Thoracic aorta endothelial cell (primary cell): Measurements from ENCODE around the gene CWC25. TPM values are rescaled to one million over a fixed set of nuclear protein-coding genes. Genes with fewer than 3 reads are reported as not detected.

ENCODE experiments used
- small RNA-seq: library from RNA; depleted of rRNA; stranded (forward); fragments of <200 nt; gene quantifications from one replicate; pipeline ENCODE3, GENCODE V24; 2012
- total RNA-seq: library from RNA; depleted of rRNA; stranded (reverse); fragments of >200 nt; gene quantifications from 2 replicates; pipeline ENCODE4 v1.2.3, GENCODE V29; 2012

The CWC25 gene
- 14.4 and 15.2 TPM in 2 replicates for total RNA-seq

DNA sequence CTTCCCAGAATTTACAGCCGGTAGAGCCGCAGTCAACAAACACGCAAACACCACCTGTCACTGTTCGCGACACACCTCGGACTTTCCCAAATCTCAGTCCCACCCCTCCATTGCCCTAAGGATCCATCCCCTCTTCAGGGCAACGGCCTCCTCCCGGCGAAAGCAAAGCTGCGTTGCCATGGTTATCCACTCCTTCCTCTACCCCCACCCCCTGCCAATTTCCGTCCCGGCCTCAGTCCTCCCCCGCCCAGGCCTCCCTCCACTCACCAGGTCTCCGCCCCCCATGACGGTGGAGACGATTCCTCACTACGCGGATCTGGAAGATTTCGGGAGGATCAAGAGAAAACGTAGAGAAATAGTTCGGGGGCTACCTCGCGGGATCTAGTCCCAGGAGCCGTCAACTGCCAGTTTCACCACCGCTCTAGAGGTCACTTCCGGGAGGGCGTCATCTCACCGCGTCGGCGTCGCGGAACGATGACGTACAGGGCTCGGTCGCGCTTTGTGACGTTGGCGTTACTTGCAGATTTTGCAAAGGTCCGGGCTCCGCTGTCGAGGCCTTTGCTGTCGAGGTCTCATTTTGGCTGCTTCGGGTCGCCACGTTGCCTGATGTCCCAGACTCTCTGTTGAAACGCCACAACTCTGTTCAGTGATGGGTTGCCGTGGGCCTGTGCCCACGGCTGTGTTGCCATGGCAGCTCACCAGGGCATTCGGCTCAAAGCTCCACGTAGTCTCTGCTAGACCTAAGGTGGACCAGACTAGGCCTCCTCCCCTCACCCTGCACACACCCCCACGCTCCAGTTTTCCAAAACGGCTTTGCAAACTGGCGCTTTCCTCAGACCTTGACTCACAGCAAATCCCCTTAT is at the start of gene CWC25:
CWC25 (minus strand) TSS at position 423 of the 863 bp plus-strand sequence; CDS start at position 285, 138 bp downstream.

DNA sequence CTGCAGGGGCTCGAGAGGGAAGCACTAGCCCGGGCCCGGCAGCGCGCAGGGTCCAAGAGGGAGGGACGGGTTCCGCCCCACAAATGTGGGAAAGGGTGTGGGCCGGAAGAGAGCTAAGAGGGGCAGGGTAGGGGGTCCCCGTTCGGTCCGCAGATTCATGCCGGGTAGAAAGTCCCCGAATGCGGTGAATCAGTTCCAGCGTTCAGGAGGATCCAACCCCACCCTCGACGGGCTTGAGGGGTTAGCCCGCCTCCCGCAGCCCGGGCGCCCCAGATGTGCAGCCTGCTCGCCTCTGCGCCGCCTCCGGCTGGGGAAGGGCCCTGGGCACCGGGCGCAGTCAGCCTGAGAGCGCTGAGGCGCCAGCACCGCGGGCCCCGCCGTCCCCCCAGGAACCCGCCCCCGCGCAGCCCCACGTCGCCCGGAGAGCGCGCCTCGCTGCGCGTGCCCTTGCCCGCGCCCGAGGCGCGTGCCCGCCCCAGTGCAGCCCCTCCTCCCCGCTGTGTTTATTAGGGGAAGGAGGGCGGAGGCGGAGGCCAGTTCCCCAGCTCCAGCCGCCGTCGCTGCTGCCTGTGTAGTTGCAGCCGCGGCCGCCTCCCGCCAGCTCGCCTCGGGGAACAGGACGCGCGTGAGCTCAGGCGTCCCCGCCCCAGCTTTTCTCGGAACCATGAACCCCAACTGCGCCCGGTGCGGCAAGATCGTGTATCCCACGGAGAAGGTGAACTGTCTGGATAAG is 44.6 kb upstream of the CWC25 start, which contains the start of gene LASP1:
LASP1 (plus strand) TSS at position 533 of the 733 bp plus-strand sequence; CDS start at position 665, 132 bp downstream.

DNA sequence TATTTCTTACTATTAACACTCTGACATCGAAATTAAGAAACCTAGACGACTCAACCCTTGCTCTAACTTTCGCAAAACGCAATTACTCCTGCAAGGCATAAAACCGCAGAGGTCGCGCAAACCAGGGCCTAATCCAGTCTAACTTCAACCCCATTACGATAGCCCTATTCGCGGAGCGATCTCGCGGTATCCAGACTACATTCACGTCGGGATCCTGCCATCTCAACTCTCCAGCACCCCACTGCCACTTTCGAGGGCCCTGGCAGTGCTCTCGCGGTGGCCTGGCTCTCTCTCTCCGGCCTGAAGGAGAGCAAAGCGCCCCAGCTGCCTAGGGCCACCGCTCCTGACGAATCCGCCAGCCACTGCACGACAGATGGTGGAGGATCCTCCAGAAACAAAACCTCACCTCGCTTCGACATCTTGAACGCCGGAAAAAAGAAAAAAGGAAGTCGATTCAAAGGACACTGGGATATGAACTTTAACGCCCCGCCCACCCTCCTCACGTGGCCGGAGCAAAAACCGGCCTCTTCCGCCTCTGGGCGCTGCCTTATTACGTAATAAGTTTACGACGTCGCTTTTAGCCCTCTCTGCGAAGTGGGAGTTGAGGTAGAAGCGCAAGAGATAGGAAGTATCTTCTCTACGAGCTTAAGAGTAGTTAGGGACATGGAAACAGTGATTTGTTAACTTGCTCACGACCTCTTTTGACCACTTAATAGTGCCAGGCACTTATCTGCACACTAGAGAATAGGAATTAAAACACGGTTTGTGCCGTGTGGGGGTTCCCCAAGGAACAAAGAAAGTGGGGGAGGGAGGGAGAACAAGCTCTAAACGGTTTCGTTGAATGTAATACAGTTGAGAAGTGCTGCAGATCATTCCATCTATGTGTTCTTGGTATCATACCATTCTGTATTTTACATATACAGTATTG is 28.4 kb upstream of the CWC25 start, which contains the start of gene RPL23:
RPL23 (minus strand) TSS at position 430 of the 928 bp plus-strand sequence; CDS start at position 419, 11 bp downstream.

DNA sequence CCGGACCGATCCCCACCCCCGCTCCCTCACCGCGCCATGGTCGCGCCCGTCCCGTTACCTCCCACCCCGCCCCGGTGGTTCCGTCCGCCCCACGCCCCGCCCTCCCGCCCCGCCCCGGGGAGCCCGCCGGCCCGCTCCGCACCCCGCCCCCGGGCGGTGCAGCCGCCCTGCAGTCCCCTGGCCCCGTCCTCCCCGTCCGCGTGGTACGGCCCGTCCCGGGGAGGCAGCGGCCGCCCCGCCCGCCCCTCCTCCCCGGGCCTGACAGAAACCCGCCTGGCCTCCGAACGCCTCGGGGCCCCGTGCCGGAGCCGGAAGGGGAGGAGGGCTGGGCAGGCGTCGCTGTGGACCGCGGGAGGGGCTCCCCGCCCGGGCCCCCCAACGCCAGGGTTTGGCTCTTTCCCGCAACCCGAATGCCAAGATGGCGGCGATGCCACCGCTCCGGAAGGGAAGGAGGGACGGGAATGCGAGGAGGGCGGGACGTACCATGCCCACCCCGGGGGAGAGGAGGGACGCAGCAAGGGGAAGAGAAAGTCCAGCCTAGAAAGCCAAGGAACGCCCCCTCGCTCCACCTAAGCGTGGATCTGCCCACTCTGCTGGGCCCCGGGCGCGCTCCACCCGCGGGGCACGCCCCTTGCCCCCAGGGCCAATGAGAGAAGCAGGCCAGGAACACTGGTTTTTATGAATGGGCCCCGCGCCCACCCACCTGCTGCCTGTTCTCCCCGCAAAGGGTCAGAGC is 25.5 kb downstream of the CWC25 start, which contains the start of gene PIP4K2B:
PIP4K2B (minus strand) TSS at position 56 of the 736 bp plus-strand sequence. CDS start 132 bp downstream, outside the sequence.

DNA sequence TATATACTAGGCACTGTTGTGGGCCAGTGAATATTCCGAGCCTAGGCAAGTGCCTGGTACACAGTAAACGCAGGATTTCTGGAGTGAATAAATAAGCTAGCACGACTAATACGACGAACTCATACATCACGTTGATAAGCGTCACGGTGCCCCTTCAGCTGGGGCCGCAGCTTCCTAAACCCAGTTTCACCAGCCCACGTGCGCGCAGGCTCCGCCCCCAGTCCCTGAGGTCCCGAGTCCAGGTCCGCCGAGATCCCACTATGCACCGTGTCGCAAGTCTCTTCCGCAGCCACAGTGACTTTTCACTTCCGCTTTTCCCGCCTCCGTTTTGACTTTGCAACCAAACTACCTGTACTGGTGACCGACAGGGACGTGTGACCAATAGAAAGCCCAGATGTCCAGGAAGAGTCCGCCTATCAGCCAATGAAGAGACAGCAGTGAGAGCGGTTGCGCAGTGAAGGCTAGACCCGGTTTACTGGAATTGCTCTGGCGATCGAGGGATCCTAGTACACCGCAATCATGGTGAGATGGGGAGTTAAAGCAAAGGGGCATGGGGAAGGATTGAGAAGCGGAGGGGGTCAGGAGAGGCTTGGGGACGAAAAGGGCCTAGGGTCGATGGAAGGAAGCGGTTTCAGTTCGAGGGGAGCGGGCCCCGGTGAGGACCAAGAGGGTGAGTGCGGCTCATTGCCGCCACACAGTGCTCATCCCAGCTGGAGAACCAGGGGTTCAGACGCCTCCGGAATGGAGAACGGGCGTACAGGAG is 72.6 kb downstream of the CWC25 start, which contains the start of gene PSMB3:
PSMB3 (plus strand) TSS at position 434 of the 763 bp plus-strand sequence; CDS start at position 520, 86 bp downstream.

Small RNAs within 50 kb of the gene (small RNA-seq; reads per million reads assigned to genes)
- gene MIR4727 (not detected), gene RNU6-866P (not detected), gene SNORA21 (not detected), gene SNORA21B (not detected)

Other genes with a start within 250 kb of the CWC25 start
- 0.22 and 0.27 TPM in 2 replicates for gene SRCIN1, start 219.4 kb downstream of the CWC25 start, total RNA-seq
- 3.7 and 5.8 TPM in 2 replicates for gene EPOP, start 150.4 kb downstream of the CWC25 start, total RNA-seq
- gene MLLT6, start 120.0 kb downstream of the CWC25 start, total RNA-seq, result 36.8 and 45.8 TPM in 2 replicates
- gene CISD3, start 95.0 kb downstream of the CWC25 start, total RNA-seq, result 3.2 and 4.6 TPM in 2 replicates
- gene PCGF2, start 77.0 kb downstream of the CWC25 start, total RNA-seq, result 9.2 and 13.4 TPM in 2 replicates
- gene PSMB3, start 72.6 kb downstream of the CWC25 start, total RNA-seq, result 310 and 315 TPM in 2 replicates
- 38.8 and 42.4 TPM in 2 replicates for gene PIP4K2B, start 25.8 kb downstream of the CWC25 start, total RNA-seq
- gene RPL23, start 28.4 kb upstream of the CWC25 start, total RNA-seq, result 1,157 and 1,235 TPM in 2 replicates
- gene LASP1, start 44.7 kb upstream of the CWC25 start, total RNA-seq, result 203 and 222 TPM in 2 replicates
- gene FBXO47, start 142.1 kb upstream of the CWC25 start, total RNA-seq, result not detected in 2 replicates